Right ventricle myocardium inferior (tissue), 1 donor: ENCODE measurements around the gene SP4. TPM values are rescaled to one million over a fixed set of nuclear protein-coding genes. Genes with fewer than 3 reads are reported as not detected.
"Not testable (repeated sequence)": the region's sequence is repeated elsewhere in the genome, so short reads cannot be mapped to it uniquely, and the experiment has no call there.

Source experiments
- ATAC-seq: fragments of 200-7000 bp; cut with Tn5 transposase; one replicate; pipeline ENCODE4 v1.9.1; 2020; ENCODE audit warnings: mild to moderate bottlenecking, moderate library complexity
- DNase-seq: peaks from one replicate; pipeline ENCODE4 v3.0.0; 2021; ENCODE audit errors: missing footprints
- intact Hi-C: fragments of 100-400 bp; cut with DNase I; formaldehyde crosslinking; loops from one replicate; pipeline ENCODE4 v1.11.0; 2022
- total RNA-seq: library from RNA; stranded (reverse); fragmentation: NEBNext Ultra II Directional; extraction: Animal tissue kit (Norgen Biotek cat#: 25700); gene quantifications from one replicate; pipeline ENCODE4 v1.2.1, GENCODE V29; 2021
- donor health status: DM: no; HTN: yes; CAD: no; lungs with severe emphysema.

Gene SP4
- total RNA-seq, 1 donor from 2014 or later, result 4.3 TPM

DNA sequence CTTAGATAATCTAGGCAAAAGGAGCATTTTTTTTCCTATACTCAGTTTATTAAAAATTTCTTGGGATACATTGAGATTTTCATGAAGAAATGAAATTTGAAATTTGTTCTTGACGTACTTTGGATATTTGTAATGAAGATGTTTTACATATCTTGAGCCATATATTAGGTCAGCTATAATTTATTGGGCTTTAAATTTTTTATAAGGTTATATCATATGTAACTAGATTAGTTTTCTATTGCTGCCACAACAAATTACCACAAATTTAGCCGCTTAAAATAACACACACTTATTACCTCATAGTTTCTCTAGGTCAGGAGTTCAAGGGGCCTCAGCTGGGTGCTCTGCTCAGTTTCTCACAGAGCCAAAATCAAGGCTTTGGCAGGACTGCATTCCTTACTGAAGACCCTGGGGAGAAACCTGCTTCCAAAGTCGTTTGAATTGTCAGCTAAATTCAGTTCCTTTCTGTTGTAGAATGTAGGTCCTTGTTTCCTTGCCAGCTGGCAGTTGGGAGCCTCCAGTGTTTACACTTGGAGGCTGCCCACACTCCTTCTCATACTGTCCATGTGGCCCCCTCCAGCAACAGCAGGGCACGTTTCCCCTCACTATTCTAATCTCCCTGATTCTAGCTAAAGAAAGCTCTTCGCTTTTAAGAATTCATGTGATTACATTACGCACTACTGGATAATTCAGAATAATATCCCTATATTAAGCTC lies 72.4 kb downstream of the SP4 start:
- intact Hi-C loops, result no loop called here
- ATAC-seq, result no peak
- no peak for DNase-seq

DNA sequence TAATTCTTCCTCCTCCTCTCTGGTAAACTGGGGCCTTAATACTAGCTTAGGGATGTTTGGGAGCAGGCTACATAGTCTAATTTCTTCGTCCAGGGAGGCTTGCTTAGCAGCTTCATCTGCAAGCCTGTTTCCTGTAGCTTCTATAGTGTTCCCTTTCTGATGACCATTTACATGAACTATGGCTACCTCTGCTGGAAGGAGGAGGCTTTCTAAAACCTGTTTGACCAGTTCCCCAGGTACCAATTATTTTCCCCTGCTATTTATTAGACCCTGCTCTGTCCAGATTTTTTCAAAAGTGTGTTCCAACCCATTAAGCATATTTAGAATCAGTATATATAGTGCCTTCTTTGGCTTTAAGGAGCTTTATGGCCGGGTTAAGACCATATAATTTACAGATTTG lies 76.1 kb downstream of the SP4 start:
- intact Hi-C loops, result no loop called here
- DNase-seq, result no peak
- ATAC-seq, result no peak

DNA sequence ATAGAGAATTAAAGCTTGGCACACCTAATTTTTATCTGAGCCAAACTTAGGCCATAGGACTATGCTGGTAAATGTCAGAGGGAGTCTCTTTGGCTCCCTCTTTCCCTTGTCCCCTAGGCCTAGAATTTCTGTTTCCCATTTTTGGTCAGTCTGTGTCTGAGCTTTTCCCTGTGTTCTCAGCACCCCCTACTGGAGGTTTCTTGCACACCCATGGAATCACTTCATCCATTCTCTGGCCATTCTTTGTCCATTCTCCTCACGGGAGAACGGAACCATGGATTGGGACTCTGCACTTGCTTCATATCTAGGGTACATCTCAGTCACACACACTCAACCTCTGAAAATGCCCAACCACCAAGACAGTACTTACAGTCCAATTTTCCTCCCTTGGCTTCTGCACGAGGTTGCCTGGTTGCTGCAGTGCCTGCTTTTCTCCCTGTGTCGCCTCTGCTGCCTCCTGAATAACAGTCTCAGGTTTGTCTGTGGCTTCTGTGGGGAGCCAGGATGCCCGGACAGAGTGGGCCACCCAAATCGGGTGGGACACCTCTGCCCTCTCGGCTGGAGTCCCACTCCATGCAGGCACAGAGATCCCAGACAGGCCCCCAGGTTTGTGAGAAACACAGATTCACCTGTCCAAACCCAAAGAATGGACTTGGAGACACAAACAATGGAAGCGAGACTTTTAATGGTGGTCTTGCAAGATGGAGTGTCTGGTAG lies 79.9 kb downstream of the SP4 start:
- ATAC-seq (no peak), DNase-seq (no peak)
- intact Hi-C loops, result loop anchor here (5.0 kb wide), 1 partner anchor 250 kb away; no protein-coding TSS in a partner anchor

DNA sequence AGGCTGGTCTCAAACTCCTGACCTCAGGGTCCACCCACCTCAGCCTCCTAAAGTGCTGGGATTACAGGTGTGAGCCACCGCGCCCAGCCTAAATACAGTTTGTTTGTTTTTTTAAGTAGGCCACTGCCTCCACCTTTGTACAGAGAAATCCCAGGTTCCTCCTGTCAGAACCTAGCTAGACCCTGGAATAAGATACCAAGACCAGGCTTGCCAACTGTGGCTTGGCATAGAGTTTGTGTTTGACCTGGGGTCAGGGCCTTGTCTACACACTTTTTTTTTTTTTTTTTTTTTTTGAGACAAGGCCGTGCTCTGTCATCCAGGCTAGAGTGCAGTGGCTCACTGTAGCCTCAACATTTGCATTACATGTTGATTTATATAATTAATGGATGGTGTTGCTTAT lies 80.7 kb downstream of the SP4 start:
- intact Hi-C loops, result loop anchor here (5.0 kb wide), 1 partner anchor 251 kb away; no protein-coding TSS in a partner anchor
- no peak for DNase-seq
- ATAC-seq, result no peak

DNA sequence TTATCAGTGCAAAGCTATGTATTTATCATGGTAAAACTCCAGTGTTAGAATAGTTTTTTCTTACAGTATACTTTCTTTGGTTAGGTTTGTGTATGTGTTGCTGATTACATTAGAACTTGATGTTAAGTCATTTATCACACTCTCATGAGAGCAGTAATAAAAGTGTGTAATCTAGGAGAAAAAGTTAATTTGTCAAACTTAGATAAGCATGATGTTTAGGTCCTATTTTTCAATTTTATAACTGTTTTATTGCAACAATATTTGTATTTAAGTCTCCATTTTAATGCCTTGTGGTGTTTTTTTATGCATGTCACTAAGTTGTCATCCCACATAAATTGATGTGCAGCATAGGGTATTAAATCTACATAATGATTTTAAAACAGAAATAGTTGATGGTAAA lies 86.2 kb downstream of the SP4 start:
- intact Hi-C loops, result no loop called here
- DNase-seq (no peak), ATAC-seq (no peak)

DNA sequence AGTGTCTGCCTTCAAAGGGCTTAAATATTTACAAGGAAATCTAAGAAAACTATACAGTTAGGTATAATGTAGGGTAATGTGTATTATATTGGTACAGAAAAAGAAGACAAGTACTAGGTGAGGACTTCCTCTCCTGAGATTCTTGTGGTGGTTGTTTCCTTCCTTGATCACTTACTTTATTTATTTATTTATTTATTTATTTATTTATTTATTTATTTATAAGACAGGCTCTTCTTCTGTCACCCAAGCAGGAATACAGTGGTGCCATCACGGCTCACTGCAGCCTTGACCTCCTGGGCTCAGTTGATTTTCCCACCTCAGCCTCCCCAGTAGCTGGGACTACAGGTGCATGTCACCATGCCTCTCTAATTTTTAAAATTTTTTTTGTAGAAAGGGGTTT lies 96.8 kb downstream of the SP4 start:
- DNase-seq, result no peak
- intact Hi-C loops, result no loop called here
- ATAC-seq, result no peak

DNA sequence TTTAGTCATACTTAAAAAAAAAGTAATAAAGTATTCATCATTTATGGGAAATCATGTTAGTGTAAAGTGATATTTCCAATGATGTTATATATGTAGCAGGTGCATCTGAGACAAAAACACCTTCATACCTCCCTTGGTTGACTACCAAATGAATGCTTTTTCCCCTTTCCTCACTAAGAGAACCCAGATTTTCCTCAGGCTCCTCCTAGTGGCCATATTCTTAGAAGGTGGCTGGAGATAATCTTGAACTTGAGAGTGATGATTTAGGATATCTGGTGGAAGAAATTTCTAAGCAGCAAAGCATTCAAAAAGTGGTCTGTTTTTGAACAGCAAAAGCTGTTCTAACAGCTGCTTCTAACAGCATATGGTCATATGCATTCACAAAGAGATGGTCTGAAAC lies 98.1 kb downstream of the SP4 start:
- intact Hi-C loops, result no loop called here
- ATAC-seq, result no peak

DNA sequence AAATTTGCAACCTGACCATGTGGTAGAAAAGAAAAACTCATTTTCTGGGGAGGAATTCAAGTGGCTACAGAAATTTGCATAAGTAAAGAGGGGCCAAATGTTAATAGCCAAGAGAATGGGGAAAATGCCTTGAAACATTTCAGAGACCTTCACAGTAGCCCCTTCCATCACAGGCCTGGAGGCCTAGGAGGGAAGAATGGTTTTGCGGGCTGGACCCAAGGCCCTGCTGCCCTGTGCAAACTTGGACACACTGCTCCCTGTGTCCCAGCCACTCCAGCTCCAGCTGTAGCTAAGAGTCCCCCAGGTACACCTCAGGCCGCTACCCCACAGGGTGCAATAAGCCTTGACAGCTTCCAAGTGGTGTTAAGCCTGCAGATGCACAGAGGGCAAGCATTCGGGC lies 98.6 kb downstream of the SP4 start:
- intact Hi-C loops, result no loop called here

More for the DNA sequence above, 98.1 kb downstream of the SP4 start:
- no peak for DNase-seq

DNA sequence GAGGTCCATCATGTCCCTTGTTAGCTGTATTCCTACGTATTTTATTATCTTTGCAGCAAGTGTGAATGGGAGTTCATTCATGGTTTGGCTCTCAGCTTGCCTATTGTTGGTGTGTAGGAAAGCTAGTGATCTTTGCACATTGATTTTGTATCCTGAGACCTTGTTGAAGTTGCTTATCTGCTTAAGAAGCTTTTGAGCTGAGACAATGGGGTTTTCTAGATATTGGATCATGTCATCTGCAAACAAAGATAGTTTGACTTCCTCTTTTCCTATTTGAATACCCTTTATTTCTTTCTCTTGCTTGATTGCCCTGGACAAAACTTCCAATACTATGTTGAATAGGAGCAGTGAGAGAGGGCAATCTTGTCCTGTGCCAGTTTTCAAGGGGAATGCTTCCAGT lies 104.6 kb downstream of the SP4 start:
- ATAC-seq, intact Hi-C loops, DNase-seq: not testable (repeated sequence)

More for the DNA sequence above, 98.6 kb downstream of the SP4 start:
- DNase-seq, result no peak
- ATAC-seq, result no peak

DNA sequence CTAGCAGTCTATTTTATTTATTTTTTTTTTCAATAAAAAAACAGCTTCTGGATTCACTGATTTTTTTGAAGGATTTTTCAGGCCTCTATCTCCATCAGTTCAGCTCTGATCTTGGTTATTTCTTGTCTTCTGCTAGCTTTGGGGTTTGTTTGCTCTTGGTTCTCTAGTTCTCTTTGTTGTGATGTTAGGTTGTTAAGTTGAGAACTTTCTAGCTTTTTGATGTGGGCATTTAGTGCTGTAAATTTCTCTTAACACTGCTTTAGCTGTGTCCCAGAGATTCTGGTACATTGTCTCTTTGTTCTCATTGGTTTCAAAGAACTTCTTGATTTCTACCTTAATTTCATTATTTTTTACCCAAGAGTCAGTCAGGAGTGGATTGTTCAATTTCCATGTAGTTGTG lies 105.8 kb downstream of the SP4 start:
- DNase-seq, ATAC-seq, intact Hi-C loops: not testable (repeated sequence)

DNA sequence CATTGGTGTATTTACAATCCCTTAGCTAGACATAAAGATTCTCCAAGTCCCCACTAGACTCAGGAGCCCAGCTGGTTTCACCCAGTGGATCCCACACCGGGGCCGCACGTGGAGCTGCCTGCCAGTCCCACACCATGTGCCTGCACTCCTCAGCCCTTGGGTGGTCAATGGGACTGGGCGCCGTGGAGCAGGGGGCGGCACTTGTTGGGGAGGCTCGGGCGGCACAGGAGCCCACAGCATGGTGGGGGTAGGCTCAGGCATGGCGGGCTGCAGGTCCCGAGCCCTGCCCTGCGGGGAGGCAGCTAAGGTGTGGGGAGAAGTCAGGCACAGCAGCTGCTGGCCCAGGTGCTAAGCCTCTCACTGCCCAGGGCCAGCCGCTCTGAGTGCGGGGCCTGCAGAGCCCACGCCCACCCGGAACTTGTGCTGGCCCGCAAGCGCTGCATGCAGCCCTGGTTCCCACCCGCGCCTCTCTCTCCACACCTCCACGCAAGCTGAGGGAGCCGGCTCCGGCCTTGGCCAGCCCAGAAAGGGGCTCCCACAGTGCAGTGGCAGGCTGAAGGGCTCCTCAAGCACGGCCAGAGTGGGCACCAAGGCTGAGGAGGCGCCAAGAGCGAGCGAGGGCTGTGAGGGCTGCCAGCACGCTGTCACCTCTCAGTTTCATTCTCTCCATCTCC lies 108.7 kb downstream of the SP4 start:
- ATAC-seq, DNase-seq, intact Hi-C loops: not testable (repeated sequence)

DNA sequence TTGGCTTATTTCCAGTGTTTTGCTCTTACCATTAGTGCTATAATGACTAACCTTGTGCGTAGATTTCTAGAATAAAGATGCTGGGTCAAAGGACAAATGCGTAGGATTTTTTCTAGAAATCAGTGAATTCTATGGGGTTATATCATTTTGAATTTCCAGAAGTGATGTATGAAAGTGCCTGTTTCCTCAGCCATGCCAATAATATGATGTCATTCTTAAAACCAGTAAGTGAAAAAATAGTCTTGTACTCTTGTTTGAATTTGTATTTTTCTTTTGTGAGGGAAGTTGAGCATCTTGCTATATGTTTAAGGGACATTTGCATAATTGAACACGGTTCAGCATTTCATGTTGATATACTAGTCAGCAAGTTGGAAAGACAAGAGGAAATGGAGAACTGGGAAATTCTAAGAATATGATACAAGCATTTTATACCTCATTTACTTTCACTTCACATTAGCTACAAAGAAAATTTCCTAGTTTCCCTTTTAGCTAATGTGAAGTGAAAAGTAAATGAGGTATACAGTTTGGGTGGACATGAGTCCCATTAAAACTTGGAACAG lies 111.1 kb downstream of the SP4 start:
- ATAC-seq (no peak), DNase-seq (no peak)
- intact Hi-C loops, result no loop called here

DNA sequence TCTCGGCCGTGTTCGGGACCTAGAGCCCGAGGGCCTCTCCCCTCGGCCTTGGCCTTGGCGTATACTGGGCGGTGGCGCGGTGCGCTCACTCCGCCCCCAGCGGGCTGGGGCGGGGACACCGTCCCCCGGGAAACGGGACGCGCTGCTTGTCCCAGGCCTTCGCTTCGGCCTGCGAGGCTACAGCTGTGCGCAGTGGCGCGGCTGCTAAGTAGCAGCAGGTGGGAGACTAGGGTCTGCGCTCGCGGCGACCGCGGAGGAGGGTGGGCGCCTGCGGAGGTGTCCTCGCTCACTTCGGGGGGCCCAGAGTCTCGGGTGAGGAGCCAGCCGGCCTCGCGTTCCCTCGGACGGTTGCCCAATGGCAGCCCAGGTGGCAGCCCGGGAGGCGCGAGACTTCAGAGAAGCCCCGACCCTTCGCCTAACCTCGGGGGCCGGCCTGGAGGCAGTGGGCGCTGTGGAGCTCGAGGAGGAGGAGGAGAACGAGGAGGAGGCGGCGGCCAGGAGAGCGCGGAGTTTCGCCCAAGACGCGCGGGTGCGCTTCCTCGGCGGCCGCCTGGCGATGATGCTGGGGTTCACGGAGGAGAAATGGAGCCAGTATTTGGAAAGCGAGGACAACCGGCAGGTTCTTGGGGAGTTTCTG lies 115.1 kb downstream of the SP4 start, which contains the start of gene DNAH11:
DNAH11 (plus strand) TSS at position 149 of the 637 bp plus-strand sequence; CDS start at position 356, 207 bp downstream.
- ATAC-seq, result peak; percentile 76
- intact Hi-C loops, result no loop called here
- DNase-seq, result no peak

DNA sequence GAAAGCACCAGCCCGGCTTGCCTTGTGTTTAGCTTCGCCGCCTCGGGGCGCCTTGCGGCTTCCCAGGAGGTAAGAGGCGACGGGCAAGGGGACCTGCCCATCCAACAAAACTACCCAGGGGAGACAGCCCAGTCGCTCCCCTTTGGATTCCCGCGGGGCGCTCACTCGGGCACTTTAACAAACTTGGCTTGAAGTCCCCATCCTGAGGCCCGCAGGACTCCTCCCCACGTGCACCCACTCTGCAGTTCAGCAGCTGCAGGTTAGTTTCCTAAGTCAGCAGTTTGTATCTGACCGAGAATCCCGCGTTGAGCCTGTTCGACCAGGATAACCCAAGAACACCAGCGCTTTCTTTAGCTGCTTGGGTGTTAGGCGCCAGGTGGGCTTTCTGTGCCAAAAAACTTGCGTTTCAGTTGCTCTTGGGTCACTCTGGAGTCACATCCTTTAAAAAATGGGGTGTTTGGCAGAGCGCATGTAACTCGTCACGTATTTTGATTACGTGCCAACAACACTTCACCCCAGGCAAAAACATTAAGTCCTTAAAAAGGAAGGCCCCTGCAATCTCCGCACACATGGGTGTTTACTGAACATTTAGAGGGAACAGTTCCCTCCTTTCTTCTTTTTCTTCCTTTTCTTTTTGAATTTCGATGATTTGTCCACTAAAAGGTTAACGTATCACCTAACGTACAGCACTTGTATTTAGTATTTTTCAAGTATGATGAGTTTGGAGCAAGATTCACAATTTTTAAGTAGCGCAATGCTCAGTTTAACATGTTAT lies 115.8 kb downstream of the SP4 start:
- DNase-seq (no peak), ATAC-seq (peak; percentile 13)
- intact Hi-C loops, result no loop called here

DNA sequence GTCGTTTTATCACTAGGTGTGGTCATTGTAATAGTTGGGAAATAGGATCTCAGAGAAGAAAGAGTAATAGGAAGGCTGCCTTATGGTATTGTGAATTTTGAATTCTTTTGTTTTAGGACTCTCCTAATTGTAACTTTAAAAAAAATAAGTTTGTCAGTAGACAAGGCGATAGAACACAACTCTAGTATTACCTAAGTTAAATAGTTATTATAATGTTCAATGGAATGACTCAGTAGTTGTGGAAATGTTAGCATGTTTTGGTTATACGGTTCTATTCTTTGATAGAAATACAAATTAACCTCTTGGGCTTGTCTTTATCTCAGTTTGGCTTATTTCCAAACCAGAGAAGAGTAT lies 116.4 kb downstream of the SP4 start:
- ATAC-seq (no peak), DNase-seq (no peak)
- intact Hi-C loops, result no loop called here

DNA sequence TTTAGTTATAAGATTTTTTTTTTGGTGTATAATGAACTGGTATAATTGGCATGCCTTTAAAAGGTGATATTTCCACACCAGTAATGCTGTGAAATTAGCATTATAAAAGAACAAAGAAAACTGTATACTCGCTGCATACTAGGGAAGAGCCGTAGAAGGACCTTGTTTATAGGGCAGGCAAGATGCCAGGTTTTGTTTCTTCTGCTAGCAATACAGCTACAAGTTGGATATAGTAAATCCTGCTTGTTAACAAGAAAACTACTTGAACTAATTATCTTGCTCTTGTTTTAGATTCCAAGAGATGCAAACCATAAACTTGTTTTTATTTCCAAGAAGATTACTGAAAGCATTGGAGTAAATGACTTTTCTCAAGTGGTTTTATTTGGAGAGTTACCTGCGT lies 116.8 kb downstream of the SP4 start:
- intact Hi-C loops, result no loop called here
- ATAC-seq (no peak), DNase-seq (no peak)

DNA sequence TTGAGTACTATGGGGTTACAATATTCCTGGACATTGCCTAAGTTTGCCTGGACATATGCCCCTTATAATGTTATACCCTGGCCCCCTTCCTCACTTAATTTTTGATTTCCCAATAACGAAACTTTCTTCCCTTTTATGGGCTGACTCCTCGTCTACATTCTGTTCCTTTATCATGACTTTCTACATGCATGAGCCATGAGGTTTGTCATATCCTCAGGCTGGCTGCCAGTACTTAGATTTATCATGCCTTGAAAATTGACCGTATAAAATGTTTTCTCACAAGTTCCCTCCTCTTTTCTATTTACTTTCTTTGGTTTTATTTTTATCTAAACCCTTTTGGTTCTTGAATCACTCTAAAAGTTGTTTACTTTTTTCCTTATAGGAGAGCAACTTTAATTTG lies 119.6 kb downstream of the SP4 start:
- no peak for DNase-seq
- ATAC-seq, result no peak
- intact Hi-C loops, result no loop called here

DNA sequence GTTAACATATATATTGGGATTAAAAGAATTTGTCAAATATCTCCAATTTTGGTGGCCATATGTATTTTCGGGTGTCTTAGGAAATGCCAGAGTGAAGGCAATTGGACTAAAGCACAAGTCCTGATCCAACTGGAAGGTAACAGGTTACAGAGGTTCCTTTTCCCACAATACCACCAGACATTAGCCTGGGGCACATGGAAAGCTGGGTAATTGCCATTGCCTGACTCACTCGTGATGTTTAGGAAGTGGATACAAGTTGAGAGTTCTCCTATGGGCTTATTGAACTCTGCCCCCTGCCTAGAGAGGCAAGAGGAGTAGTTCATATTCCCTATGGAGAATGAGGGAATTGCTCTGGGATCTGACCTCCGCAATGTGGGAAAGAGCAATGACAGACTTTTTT lies 120.6 kb downstream of the SP4 start:
- DNase-seq (no peak), ATAC-seq (no peak)
- intact Hi-C loops, result no loop called here
